DOHH2 (cell line): Measurements from ENCODE around the gene PRSS48.

Experiments
- H3F3A ChIP-seq: fragments of 200-600 bp; sonication (generic), shearing (Covaris generic); 2 replicates; pipeline ENCODE4 v1.6.0; 2016; ENCODE audit warnings: antibody characterized with exemption, mild to moderate bottlenecking; ENCODE audit not compliant: control insufficient read depth, insufficient read depth
- H3K27ac ChIP-seq: fragments of 200-600 bp; sonication (generic); 2 replicates; pipeline ENCODE4 v1.5.1; 2014; ENCODE audit warnings: low read depth, mild to moderate bottlenecking, low read length, moderate library complexity
- H3K27me3 ChIP-seq: fragments of 200-600 bp; sonication (generic); 2 replicates; pipeline ENCODE4 v1.6.1; 2014; ENCODE audit warnings: mild to moderate bottlenecking, low read length, mixed read lengths; ENCODE audit not compliant: control insufficient read depth
- H3K36me3 ChIP-seq: fragments of 200-600 bp; sonication (generic); 2 replicates; pipeline ENCODE4 v1.6.1; 2014; ENCODE audit warnings: mild to moderate bottlenecking, low read length, moderate library complexity, mixed read lengths; ENCODE audit not compliant: control insufficient read depth
- H3K4me1 ChIP-seq: fragments of 200-600 bp; sonication (generic); 2 replicates; pipeline ENCODE4 v1.6.1; 2014; ENCODE audit warnings: mild to moderate bottlenecking, low read length, mixed read lengths; ENCODE audit not compliant: control insufficient read depth
- H3K4me2 ChIP-seq: fragments of 200-600 bp; sonication (generic); 2 replicates; pipeline ENCODE4 v1.6.0; 2014; ENCODE audit warnings: mild to moderate bottlenecking, low read length, moderate library complexity
- H3K4me3 ChIP-seq: fragments of 200-600 bp; sonication (generic); 2 replicates; pipeline ENCODE4 v1.5.1; 2014; ENCODE audit warnings: mild to moderate bottlenecking, low read length, mixed read lengths
- H3K79me2 ChIP-seq: fragments of 200-600 bp; sonication (generic); 2 replicates; pipeline ENCODE4 v1.6.1; 2014; ENCODE audit warnings: mild to moderate bottlenecking, low read length, mixed read lengths; ENCODE audit not compliant: control insufficient read depth
- H3K9me2 ChIP-seq: fragments of 200-600 bp; sonication (generic); replicated peaks from 2 replicates; pipeline ENCODE4 v1.6.1; 2014; ENCODE audit warnings: mild to moderate bottlenecking, low read length, mixed read lengths; ENCODE audit not compliant: control insufficient read depth
- H3K9me3 ChIP-seq: fragments of 200-600 bp; sonication (generic); 2 replicates; pipeline ENCODE4 v1.6.1; 2014; ENCODE audit warnings: antibody characterized with exemption, low read length, mixed read lengths; ENCODE audit not compliant: control insufficient read depth, insufficient read depth
- H4K20me1 ChIP-seq: fragments of 200-600 bp; sonication (generic); 2 replicates; pipeline ENCODE4 v1.6.0; 2014; ENCODE audit warnings: low read depth, mild to moderate bottlenecking, antibody characterized with exemption, low read length, moderate library complexity; ENCODE audit not compliant: control insufficient read depth, insufficient read depth
- CTCF ChIP-seq: fragments of 200-600 bp; sonication (generic); IDR thresholded peaks from one replicate; pipeline ENCODE4 v1.5.1; 2014; ENCODE audit warnings: antibody characterized with exemption, mild to moderate bottlenecking, low read depth, low read length; ENCODE audit not compliant: poor library complexity, severe bottlenecking
- EZH2phosphoT487 ChIP-seq: fragments of 200-600 bp; sonication (generic); IDR thresholded peaks from 2 replicates; pipeline ENCODE4 v1.6.1; 2017; ENCODE audit warnings: borderline replicate concordance, mild to moderate bottlenecking, antibody characterized with exemption, low read length, moderate library complexity, mixed read lengths

The PRSS48 gene

GRCh38 chr4:151263455-151263854, 13.5 kb upstream of the PRSS48 start:
- no peaks in the 10 kb centered on the region for H3K9me3 ChIP-seq
- H3K4me1 ChIP-seq = no peaks in the 10 kb centered on the region
- no peak overlapping the region for H3K4me3 ChIP-seq
- H3K4me2 ChIP-seq = no peak overlapping the region
- TF ChIP-seq CTCF = no peak
- no peak for TF ChIP-seq EZH2phosphoT487
- H3K27ac ChIP-seq = no peak overlapping the region
- H3F3A ChIP-seq = no peaks in the 10 kb centered on the region
- H3K27me3 ChIP-seq = no peaks in the 10 kb centered on the region
- H3K36me3 ChIP-seq = no peaks in the 10 kb centered on the region
- no peaks in the 10 kb centered on the region for H3K9me2 ChIP-seq
- no peaks in the 10 kb centered on the region for H3K79me2 ChIP-seq
- H4K20me1 ChIP-seq = no peaks in the 10 kb centered on the region

- no peak for TF ChIP-seq EZH2phosphoT487
- no peak for TF ChIP-seq CTCF
- Histone ChIP-seq H3K36me3 (no peaks in the 10 kb centered on the region), H3K27ac (no peak overlapping the region), H3K27me3 (no peaks in the 10 kb centered on the region), H3K9me2 (no peaks in the 10 kb centered on the region), H3K9me3 (no peaks in the 10 kb centered on the region), H3K4me2 (no peak overlapping the region), H3K4me3 (no peak overlapping the region), H3K4me1 (no peaks in the 10 kb centered on the region), H3K79me2 (no peaks in the 10 kb centered on the region), H3F3A (no peaks in the 10 kb centered on the region), H4K20me1 (no peaks in the 10 kb centered on the region)
These were observed 10.5 kb upstream of the PRSS48 start for GRCh38 chr4:151266497-151266896.

- H3F3A ChIP-seq = no peaks in the 10 kb centered on the region
- no peaks in the 10 kb centered on the region for H3K36me3 ChIP-seq
- no peak overlapping the region for H3K4me3 ChIP-seq
- H3K79me2 ChIP-seq = no peaks in the 10 kb centered on the region
- no peak overlapping the region for H3K27ac ChIP-seq
- no peaks in the 10 kb centered on the region for H3K27me3 ChIP-seq
- H3K9me3 ChIP-seq = no peaks in the 10 kb centered on the region
- TF ChIP-seq EZH2phosphoT487 = no peak
- TF ChIP-seq CTCF = no peak
- H4K20me1 ChIP-seq = no peaks in the 10 kb centered on the region
- H3K9me2 ChIP-seq = no peaks in the 10 kb centered on the region
- H3K4me1 ChIP-seq = no peaks in the 10 kb centered on the region
- no peak overlapping the region for H3K4me2 ChIP-seq
These were observed 9.9 kb upstream of the PRSS48 start for GRCh38 chr4:151267104-151267503.
